Vagina (tissue), 2 donors: ENCODE data around the gene FZD10. TPM values are rescaled to one million over a fixed set of nuclear protein-coding genes. Genes with fewer than 3 reads are reported as not detected.

Source experiments
- DNase-seq, 2 donors: peaks; one replicate each; pipeline ENCODE4 v3.0.0-alpha.2; 2017; ENCODE audit errors: extremely low spot score in 2 of 2
- H3K27ac ChIP-seq: fragments of 200-600 bp; sonication (generic); one replicate; pipeline ENCODE4 v1.5.1; 2019
- H3K27me3 ChIP-seq: fragments of 200-600 bp; sonication (generic); one replicate; pipeline ENCODE4 v1.5.1; 2019
- H3K36me3 ChIP-seq, 2 donors: fragments of 200-600 bp; sonication (generic); one replicate each; pipeline ENCODE4 v1.5.1; 2017 to 2019
- H3K4me1 ChIP-seq: fragments of 200-600 bp; sonication (generic); one replicate; pipeline ENCODE4 v1.5.1; 2019
- H3K4me3 ChIP-seq, 2 donors: fragments of 200-600 bp; sonication (generic); 1 replicate in 1 of 2; 2 replicates in 1 of 2; pipeline ENCODE4 v1.5.1; 2016 to 2019
- H3K9me3 ChIP-seq: fragments of 200-600 bp; sonication (generic); one replicate; pipeline ENCODE4 v1.5.1; 2019
- CTCF ChIP-seq, 3 experiments: fragments of 450-650 bp in 2 of 3; fragments of 200-600 bp in 1 of 3; sonication (generic) in 1 of 3; IDR thresholded peaks; one replicate each; pipeline ENCODE4 v1.5.1; 2017 to 2019; ENCODE audit warnings: antibody characterized with exemption in 3 of 3, mild to moderate bottlenecking in 2 of 3, moderate library complexity in 2 of 3
- POLR2A ChIP-seq, 2 donors: fragments of 450-650 bp; IDR thresholded peaks; one replicate each; pipeline ENCODE4 v1.6.1; 2017; ENCODE audit warnings: antibody characterized with exemption in 2 of 2, mild to moderate bottlenecking in 2 of 2, moderate library complexity in 2 of 2
- POLR2AphosphoS5 ChIP-seq, 2 donors: sonication (generic); formaldehyde crosslinking; IDR thresholded peaks; one replicate each; pipeline ENCODE4 v1.9.0; 2017; ENCODE audit warnings: antibody characterized with exemption in 2 of 2, mild to moderate bottlenecking in 2 of 2, low read depth in 1 of 2; ENCODE audit not compliant: insufficient read depth in 1 of 2
- intact Hi-C: fragments of 100-400 bp; cut with DNase I; formaldehyde crosslinking; loops from one replicate; pipeline ENCODE4 v1.15.1; 2023
- total RNA-seq: library from RNA; depleted of rRNA; stranded (reverse); fragments of >200 nt; gene quantifications from one replicate; pipeline ENCODE4 v1.2.3, GENCODE V29; 2016

FZD10 gene
- total RNA-seq, 1 donor from 2014 or later = 5.2 TPM

DNA sequence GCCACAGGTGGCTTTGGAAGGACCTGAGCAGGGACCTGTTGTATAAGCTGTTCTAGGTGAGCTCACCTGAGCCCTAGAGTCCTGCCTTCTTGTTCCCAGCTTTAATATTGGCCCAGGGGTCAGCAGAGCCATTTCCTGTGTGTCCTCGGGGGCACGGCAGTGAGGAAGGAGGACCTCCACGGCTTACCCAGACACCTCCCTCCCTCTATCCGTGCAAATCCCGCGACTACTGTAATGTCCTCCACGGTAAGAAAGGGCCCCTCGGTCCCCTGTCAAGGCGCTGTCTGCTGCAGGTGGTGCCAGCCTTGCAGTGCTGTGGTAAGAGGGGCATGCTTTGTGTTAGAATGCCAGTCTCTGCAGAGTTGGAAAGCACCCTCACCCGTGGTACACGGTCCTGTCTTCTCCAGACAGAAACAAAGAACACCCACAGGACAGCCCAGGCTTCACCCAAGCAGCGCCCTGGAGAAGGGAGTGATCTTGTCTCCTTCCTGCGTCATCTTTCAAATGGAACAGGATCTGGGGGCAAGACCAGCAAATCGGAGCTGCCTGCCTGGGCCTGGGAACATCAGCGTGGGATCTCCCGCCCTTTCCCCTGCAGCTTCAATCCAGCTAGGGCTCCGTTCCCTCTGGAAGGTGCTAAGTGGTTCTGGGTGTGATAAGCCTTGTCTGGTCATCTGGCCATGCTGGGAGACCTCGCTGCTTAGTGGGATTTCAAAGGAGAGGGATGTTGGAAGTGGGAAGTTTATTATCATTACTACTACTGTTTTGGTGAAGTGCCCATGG is 20.2 kb upstream of the FZD10 start:
- intact Hi-C loops = no loop called here
- DNase-seq = no peak
- no peaks in the 10 kb centered on the region for H3K9me3 ChIP-seq
- no peaks in the 10 kb centered on the region for H3K27me3 ChIP-seq
- no peaks in the 10 kb centered on the region for H3K36me3 ChIP-seq
- no peak overlapping the region for H3K27ac ChIP-seq
- TF ChIP-seq CTCF (IDR thresholded peaks at IDR 0.05) = no peak
- TF ChIP-seq POLR2AphosphoS5 (IDR thresholded peaks at IDR 0.05; ENCODE audit: insufficient read depth in 1 of 2, low read depth in 1 of 2) = no peak
- no peak for TF ChIP-seq POLR2A (IDR thresholded peaks at IDR 0.05)
- H3K4me3 ChIP-seq = no peak overlapping the region
- H3K4me1 ChIP-seq = peaks cover 13% of the 10 kb centered on the region

DNA sequence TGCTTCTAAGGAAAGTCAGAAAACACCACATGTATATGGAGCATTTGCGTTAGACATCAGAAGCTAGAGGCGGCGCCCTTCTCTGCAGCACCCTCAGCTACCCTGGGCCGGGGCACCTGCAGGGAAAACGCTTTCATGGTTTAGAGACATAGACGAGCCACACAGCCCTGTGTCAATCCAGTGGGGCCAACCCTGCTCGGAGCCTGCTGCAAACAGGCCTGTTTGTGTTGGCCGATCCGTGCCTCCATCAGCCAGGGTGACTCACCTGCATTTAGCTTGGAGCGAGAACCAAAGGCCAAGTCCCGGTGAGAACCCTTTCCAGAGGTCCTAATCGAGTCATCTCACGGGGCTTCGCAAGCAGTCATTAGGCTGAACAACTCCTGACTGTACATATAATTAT is 19.5 kb upstream of the FZD10 start:
- no peaks in the 10 kb centered on the region for H3K36me3 ChIP-seq
- no peak overlapping the region for H3K4me3 ChIP-seq
- no peak overlapping the region for H3K27ac ChIP-seq
- H3K4me1 ChIP-seq = peaks cover 10% of the 10 kb centered on the region
- intact Hi-C loops = no loop called here
- no peaks in the 10 kb centered on the region for H3K27me3 ChIP-seq
- H3K9me3 ChIP-seq = no peaks in the 10 kb centered on the region
- TF ChIP-seq POLR2AphosphoS5 (IDR thresholded peaks at IDR 0.05; ENCODE audit: insufficient read depth in 1 of 2, low read depth in 1 of 2) = no peak
- no peak for TF ChIP-seq POLR2A (IDR thresholded peaks at IDR 0.05)
- no peak for TF ChIP-seq CTCF (IDR thresholded peaks at IDR 0.05)
- DNase-seq = no peak

GRCh38 chr12:130143136-130143535 is 19.1 kb upstream of the FZD10 start:
- intact Hi-C loops = no loop called here
- Histone ChIP-seq H3K36me3 (no peaks in the 10 kb centered on the region), H3K4me3 (no peak overlapping the region), H3K27ac (no peak overlapping the region), H3K4me1 (peaks cover 10% of the 10 kb centered on the region), H3K9me3 (no peaks in the 10 kb centered on the region), H3K27me3 (no peaks in the 10 kb centered on the region)
- DNase-seq = no peak
- TF ChIP-seq POLR2A (IDR thresholded peaks at IDR 0.05) = no peak
- TF ChIP-seq POLR2AphosphoS5 (IDR thresholded peaks at IDR 0.05; ENCODE audit: insufficient read depth in 1 of 2, low read depth in 1 of 2) = no peak
- TF ChIP-seq CTCF (IDR thresholded peaks at IDR 0.05) = no peak

- peaks cover 6% of the 10 kb centered on the region for H3K4me1 ChIP-seq
- H3K4me3 ChIP-seq = no peak overlapping the region
- no peak for TF ChIP-seq POLR2A (IDR thresholded peaks at IDR 0.05)
- TF ChIP-seq POLR2AphosphoS5 (IDR thresholded peaks at IDR 0.05; ENCODE audit: insufficient read depth in 1 of 2, low read depth in 1 of 2) = no peak
- no peak for TF ChIP-seq CTCF (IDR thresholded peaks at IDR 0.05)
- H3K36me3 ChIP-seq = no peaks in the 10 kb centered on the region
- intact Hi-C loops = no loop called here
- no peaks in the 10 kb centered on the region for H3K9me3 ChIP-seq
- H3K27ac ChIP-seq = no peak overlapping the region
- DNase-seq = no peak
- no peaks in the 10 kb centered on the region for H3K27me3 ChIP-seq
These were observed 18.0 kb upstream of the FZD10 start for GRCh38 chr12:130144256-130144655.

- H3K4me3 ChIP-seq = no peak overlapping the region
- TF ChIP-seq CTCF (IDR thresholded peaks at IDR 0.05) (no peak), POLR2A (IDR thresholded peaks at IDR 0.05) (no peak), POLR2AphosphoS5 (IDR thresholded peaks at IDR 0.05; ENCODE audit: insufficient read depth in 1 of 2, low read depth in 1 of 2) (no peak)
- intact Hi-C loops = no loop called here
- no peaks in the 10 kb centered on the region for H3K27me3 ChIP-seq
- no peak for DNase-seq
- H3K27ac ChIP-seq = no peak overlapping the region
- H3K36me3 ChIP-seq = no peaks in the 10 kb centered on the region
- H3K4me1 ChIP-seq = no peaks in the 10 kb centered on the region
- H3K9me3 ChIP-seq = no peaks in the 10 kb centered on the region
These were observed 16.5 kb upstream of the FZD10 start for GRCh38 chr12:130145731-130146130.
